ENCODE measurements around the gene MBNL1.

DNA sequence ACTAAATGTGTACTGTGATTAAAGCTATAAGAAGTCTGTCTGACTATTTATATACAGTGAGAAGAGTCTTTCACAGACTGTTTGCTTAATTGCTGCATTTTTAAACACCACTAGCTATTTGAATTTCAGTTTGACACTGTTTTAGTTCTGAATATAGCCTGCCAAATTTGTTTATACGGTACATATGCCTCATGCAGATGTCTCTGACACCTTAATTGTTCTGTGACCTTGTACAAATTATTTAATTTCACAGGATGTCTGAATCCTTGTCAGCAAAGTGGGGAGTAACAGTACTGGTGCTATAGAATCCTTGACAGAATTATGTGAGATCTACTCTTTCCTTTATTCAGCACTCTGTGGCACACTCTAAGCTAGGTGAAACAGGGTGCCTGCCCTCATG, 125.5 kb downstream of the MBNL1 start:
- TF ChIP-seq HNRNPL (IDR thresholded peaks at IDR 0.05; ENCODE audit: low read depth, low read length) (no peak), TAF1 (CRISPR knock-in tag; IDR thresholded peaks at IDR 0.05) (no peak), ZNF367 (CRISPR knock-in tag; IDR thresholded peaks at IDR 0.05; ENCODE audit: borderline replicate concordance) (no peak), ZFP90 (CRISPR knock-in tag; IDR thresholded peaks at IDR 0.05; ENCODE audit: borderline replicate concordance) (no peak), ZNF460 (CRISPR knock-in tag; IDR thresholded peaks at IDR 0.05; ENCODE audit: borderline replicate concordance) (no peak), MAZ (IDR thresholded peaks at IDR 0.05; ENCODE audit: borderline replicate concordance, low read depth, low read length) (no peak), MAZ (CRISPR knock-in tag; IDR thresholded peaks at IDR 0.05; ENCODE audit: low read depth) (no peak), ZNF274 (CRISPR knock-in tag; IDR thresholded peaks at IDR 0.05) (no peak), ZNF10 (CRISPR knock-in tag; IDR thresholded peaks at IDR 0.05; ENCODE audit: borderline replicate concordance, low read depth) (no peak), NRL (CRISPR knock-in tag; IDR thresholded peaks at IDR 0.05; ENCODE audit: borderline replicate concordance) (no peak), POLR2A (IDR thresholded peaks at IDR 0.05; ENCODE audit: insufficient read depth in 1 of 2, low read depth in 2 of 2, low read length in 2 of 2) (no peak)
- TF ChIP-seq, protein P1, sequence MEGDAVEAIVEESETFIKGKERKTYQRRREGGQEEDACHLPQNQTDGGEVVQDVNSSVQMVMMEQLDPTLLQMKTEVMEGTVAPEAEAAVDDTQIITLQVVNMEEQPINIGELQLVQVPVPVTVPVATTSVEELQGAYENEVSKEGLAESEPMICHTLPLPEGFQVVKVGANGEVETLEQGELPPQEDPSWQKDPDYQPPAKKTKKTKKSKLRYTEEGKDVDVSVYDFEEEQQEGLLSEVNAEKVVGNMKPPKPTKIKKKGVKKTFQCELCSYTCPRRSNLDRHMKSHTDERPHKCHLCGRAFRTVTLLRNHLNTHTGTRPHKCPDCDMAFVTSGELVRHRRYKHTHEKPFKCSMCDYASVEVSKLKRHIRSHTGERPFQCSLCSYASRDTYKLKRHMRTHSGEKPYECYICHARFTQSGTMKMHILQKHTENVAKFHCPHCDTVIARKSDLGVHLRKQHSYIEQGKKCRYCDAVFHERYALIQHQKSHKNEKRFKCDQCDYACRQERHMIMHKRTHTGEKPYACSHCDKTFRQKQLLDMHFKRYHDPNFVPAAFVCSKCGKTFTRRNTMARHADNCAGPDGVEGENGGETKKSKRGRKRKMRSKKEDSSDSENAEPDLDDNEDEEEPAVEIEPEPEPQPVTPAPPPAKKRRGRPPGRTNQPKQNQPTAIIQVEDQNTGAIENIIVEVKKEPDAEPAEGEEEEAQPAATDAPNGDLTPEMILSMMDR (CRISPR knock-in tag; IDR thresholded peaks at IDR 0.05) = no peak
